GM21619 (cell line): Measurements from ENCODE around the gene SCNN1B.
"Not testable (repeated sequence)": the region's sequence is repeated elsewhere in the genome, so short reads cannot be mapped to it uniquely, and the experiment has no call there.

Source experiments
- ATAC-seq: cut with Tn5 transposase; IDR thresholded peaks from one replicate; pipeline ENCODE4 v1.9.1; 2021; ENCODE audit not compliant: unreplicated experiment

SCNN1B gene

DNA sequence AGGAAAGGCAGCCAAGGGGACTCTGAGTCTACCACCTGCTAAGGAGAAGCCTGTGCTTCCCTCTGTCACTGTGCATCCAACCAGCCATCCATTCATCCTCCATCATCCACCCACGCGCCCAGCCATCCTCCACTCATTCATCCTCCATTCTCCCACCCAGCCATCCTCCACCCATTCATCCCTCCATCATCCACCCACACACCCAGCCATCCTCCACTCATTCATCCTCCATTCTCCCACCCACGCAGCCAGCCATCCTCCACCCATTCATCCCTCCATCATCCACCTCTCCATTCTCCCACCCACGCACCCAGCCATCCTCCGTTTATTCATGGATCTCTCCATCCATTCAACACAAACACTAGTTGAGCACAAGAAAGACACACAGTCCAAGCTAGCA lies 76.8 kb downstream of the SCNN1B start:
- no peak for ATAC-seq

DNA sequence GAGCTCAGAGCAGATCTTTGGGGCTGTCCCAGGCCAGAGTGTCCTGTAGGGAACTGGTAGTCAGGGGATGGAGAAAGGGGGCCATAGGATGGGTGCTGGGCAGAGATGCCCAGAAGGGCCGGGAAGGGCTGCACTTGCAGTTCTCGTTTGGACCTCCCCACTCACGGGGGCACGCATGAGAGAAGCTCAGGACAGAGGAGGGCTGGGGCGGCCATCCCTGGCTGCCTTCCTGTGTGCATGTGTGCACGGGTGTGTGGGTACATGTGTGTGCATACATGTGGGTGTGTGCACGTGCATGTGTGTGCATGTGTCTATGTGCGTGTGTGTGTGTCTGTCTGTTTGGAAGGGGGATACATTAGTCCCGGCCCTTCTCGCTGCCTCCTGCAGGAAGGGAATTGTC lies 77.6 kb downstream of the SCNN1B start:
- no peak for ATAC-seq

DNA sequence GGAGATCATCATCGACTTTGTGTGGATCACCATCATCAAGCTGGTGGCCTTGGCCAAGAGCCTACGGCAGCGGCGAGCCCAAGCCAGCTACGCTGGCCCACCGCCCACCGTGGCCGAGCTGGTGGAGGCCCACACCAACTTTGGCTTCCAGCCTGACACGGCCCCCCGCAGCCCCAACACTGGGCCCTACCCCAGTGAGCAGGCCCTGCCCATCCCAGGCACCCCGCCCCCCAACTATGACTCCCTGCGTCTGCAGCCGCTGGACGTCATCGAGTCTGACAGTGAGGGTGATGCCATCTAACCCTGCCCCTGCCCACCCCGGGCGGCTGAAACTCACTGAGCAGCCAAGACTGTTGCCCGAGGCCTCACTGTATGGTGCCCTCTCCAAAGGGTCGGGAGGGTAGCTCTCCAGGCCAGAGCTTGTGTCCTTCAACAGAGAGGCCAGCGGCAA lies 78.4 kb downstream of the SCNN1B start:
- ATAC-seq: no peak

DNA sequence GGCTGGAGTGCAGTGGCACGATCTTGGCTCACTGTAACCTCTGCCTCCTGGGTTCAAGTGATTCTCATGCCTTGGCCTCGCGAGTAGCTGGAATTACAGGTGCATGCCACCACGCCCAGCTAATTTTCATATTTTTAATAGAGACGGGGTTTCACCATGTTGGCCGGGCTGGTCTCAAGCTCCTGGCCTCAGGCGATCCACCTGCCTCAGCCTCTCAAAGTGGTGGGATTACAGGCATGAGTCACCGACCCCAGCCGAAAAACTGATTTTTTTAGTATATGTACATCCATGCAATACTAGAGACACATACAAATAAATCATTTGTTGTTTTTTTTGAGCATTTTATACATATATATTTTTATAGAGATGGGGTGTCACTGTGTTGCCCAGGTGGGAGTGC lies 79.6 kb downstream of the SCNN1B start:
- not testable (repeated sequence) for ATAC-seq

DNA sequence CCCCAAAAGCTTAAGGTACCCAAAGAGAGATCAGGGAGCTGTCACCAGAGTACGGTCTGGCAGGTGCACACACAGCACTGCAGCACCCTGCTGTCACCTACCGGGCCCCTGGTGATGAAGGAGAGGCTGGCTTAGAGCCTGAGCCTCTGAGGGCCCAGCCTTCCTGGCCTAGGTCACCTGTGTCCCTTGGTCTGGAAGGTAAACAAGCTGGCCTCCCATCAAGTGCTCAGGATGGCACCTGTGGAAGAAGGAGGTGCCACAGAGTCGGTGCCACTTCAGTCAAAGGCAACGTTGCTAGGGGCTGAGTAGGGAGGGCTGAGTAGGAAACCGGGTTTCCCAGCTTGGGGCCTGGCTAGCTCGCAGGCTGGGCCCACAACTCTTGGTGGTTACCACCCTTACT lies 80.2 kb downstream of the SCNN1B start:
- ATAC-seq: no peak

DNA sequence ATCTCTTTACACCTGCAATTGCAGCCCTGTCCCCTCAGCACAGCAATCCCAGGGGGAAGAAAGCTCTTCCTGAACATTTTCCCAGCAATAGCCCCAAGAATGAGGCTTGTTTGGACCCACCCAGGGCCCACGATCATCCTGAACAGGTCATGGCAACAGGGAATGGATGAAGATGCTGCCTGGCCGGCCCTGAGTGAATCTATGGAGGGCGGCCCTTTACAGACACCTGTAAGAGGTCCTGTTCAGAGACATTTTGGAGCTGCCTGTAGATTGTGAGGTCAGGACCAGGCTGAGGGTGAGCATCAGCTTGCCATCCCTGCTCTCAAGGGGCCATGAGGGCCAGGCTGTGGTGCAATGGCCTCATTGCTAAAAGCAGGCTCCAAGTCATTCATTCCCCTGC lies 81.8 kb downstream of the SCNN1B start:
- no peak for ATAC-seq

DNA sequence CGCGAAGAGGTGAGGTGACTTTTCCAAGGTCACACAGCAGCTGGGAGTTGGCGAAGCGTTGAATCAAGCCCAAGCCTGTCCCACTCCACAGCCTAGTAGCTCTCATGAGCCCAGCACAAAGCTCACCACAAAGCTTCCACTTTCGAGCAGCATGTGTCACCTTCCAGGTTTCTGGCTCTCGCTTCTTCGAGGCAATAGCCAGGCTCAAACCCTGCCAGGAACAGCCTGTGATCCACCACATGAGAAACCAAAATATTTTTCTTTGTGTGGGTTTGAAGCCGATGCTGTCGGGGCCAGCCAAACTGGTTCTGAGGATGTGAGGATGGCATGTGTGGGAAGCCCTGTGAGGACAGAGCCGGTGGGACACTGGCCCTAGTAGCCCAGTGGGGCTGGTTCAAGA lies 82.8 kb downstream of the SCNN1B start:
- no peak for ATAC-seq

DNA sequence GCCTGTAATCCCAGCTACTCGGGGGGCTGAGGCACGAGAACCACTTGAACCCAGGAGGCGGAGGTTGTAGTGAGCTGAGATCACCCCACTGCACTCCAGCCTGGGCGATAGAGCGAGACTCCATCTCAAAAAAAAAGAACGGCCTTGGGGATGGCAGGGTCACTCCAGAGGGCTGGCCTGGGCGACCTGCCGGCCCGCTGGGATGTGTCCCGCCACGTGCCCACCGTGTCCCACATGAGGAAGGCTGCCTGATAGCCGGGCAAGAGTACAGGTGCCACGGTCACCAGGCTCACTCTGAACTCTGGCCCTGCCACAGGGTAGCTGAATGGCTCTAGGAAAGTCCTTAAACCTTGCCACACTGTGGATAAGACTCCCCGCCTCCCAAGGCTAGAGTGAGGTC lies 83.3 kb downstream of the SCNN1B start:
- no peak for ATAC-seq

DNA sequence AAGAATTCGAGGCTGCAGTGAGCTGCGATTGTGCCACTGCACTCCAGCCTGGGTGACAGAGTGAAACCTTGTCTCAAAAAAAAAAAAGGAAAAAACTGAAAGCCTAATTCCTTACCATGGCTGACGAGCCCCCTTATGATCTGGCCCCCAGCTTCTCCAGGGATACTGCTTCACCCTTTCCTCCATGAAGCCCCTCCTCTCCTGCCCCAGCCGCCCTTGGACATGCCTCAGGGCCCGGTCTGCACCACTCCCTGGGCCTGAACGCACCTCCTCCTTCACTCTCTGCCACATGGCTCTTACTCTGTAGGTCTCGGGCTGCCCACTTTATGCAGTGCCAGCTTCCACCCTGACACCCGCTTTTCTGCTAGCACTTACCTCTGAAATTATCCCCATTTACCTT lies 85.6 kb downstream of the SCNN1B start:
- no peak for ATAC-seq

DNA sequence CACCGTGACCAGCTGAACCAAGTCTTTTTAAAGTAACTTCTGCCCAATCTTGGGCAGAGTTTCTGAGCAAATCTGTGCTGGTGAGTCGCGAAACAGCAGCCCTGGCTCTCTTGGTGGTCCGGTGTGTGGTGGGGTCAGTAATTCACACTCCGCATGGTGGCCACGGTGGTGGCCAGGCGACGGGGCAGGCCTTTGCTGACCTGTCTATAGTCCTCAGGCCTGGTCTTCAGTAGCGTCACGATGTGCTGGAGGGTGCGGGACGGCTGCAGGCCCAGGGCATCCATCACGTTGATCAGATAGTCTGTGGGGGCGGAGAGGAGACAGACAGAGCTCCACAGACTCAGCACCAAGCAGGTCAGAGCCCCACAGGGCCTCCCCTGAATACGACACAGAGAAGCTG lies 86.7 kb downstream of the SCNN1B start:
- ATAC-seq: no peak

DNA sequence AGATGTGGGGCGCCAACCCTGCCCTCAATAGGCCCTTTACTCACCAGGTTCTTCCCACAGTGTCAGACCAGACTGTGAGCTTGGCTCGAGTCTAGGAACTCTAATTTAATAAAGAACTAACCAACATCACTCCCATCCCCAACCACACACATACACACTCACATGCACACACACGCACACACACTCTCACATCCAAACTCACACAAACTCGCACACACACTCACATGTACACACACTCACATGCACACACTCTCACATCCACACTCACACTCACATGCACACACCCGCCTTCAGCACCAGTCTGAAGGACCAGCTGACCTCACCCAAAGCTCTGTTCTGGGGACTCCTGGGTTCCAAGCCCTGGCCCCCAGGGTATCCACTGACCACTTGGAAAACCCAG lies 87.1 kb downstream of the SCNN1B start:
- no peak for ATAC-seq

DNA sequence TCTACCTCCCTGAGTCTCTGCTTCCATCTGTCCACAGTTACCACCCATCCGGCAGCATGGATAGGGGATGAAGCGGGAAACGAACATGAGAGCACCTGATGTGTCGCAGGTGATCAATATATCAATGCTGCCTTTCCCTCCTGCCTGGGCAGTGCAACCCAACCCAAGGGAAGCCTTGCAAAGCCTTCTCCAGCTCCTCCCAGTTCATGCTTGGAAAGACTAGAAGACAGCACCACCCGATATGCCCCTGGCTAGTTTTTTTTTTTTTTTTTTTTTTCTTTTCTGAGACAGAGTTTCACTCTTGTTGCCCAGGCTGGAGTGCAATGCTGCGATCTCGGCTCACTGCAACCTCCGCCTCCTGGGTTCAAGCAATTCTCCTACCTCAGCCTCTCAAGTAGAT lies 87.8 kb downstream of the SCNN1B start:
- not testable (repeated sequence) for ATAC-seq

DNA sequence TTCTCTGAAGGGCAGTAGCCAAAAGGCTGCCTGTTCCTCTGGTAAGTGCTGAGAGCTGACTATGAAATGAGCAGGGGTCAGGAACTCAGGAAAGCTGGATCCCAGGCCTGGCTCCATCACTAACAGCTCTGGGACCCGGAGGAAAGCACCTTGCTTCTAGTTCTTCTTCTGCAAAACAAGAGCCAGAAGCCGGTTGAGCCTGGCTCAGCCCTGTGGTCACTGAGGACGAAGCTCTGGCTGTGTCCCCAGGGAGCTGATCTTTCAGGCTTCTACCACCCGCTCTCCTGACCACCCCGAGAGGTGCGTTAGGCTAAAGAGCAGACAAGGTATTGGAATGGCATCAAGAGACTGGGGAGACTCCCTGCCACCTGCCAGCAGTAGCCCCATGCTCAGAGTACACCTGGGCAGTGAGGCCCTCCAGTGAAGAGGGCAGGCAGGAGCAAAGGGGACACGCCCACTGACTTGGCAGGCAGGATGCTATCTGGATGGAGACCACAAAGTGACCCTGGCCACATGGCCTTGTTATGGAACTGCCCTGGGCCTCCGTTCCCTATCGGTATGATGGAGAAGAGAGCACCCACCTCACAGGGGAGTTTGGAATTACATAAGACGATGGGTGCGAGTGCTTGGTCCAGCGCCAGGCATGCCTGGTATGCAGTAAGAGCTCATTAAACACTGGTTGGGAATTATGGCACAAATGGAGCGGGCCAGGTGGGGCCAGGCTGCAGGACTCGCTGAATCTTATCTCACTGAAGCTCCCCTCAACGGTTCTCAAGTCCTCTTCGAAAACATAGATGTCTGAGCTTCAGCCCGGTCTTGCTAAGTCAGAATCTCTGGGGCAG lies 89.5 kb downstream of the SCNN1B start:
- no peak for ATAC-seq

DNA sequence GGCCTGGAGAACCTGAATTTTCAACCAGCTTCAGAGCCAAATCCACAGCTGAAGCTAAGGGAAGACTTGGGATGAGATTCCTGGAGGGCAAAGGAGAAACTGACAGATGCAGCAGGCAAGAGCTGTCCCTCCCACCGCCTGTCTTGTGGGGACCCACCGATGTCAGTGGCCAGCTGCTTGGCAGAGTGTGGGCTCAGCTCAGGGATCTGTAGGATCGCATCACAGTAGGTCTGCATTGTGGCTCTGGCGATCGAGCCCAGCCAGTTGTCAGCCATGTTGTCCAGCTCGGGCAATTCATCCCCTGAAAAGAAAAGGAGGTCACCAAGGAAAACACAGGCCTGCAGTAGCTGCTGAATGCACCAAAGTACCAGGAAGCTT lies 90.1 kb downstream of the SCNN1B start:
- ATAC-seq: no peak

DNA sequence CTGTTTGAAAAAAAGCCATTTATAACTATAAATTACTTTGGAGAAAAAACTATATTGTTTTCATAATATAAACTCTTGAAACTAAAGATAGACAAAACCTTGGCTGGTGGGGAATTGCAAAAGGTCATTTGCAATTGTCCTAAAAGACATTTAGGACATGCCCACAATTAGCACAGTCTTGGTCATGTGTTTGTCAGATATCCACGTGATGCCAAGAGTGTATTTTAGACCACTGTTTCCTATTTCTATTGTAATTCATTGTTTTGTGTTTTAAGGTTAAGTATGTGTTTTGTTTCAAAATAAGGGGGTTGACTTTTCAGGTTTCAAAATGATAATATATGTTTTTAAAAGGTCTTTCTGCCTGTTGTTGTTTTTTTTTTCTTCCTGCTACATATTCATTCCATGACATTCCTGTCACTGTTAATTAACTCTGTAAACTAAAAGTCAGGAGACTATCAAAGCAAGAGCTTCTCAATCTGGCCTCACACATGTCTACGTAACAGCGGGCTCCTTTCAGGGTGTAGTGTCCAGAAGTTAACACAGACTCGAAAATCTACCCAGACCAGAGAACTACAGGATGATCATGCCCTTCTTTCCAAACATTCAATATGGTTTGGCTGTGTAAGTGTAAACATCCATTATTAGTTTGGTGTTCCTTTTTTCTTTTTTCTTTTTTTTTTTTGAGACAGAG lies 92.2 kb downstream of the SCNN1B start:
- ATAC-seq: no peak

DNA sequence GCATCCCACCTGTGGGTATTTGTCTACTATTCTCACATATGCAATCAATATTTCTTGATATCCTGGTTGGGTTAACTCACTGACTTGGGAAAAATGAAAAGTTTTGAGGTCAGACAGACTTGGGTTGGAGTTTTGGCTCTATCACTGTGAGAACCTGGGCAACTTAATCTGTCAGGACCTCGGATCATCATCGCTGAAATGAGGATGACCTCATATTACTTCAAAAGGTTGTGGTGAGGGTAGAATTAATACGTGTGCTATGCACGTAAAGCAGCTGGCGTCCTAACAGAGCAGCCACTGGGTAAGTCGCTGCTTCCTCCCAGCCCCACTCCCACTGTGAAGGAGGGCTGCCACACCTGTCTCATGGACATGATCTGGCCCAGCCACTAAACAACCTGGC lies 93.6 kb downstream of the SCNN1B start:
- no peak for ATAC-seq

DNA sequence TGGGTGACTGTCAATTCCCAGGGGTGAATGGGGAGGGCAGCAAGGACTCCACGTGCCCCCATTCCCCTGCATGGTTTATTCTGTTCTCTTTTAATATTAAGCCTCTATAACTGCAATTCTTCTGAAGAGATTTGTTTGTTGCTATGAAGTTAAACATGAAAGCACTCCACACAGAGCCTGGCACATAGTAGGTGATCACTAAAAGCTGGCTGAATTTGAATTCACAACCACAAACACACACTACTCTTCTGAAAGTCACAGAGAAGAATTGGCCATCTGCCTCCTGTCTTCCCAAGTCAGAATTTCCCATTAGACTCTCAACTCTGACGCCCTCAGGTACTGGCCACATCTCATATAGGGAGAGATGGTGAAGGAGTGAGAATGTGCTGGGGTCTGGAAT lies 95.4 kb downstream of the SCNN1B start:
- ATAC-seq: no peak

DNA sequence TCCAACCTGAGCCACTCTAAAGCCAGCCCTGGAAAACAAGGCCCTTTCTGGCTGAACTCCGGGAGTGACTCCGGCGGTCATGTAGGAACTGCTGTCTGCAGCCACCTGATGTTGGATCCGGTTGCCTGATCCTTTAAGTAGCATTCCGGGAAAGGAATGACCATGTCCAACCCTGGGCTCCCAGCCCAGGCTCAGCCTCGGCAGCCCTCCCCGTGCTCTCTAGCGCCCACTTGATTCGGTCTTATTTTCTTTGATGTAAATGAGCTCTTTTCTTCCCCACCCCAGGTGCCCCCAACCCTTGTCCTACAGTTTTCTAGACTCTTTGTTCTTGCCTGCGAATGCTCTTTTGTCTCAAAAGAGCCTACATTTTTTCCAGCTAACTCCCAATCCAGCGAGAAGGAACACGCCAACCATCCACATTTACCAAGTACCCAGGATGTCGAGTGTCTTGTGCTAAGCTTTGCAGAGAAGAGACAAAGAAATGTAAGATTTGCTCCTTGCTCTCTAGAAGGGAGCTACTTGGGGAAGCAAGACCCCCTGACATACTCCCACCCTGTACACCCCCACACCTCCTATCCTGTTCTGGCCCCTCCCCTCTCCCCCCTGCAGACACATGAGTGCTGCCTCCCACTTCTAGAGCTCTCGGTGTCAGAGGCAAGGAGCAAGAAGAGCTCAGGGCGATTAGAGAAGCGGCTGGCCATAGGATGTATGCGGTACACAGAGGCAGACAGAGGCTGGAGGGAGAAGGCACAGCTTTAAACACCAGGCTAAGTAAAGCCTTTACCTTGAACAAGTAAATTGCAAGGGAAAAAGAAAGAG lies 97.1 kb downstream of the SCNN1B start:
- no peak for ATAC-seq

DNA sequence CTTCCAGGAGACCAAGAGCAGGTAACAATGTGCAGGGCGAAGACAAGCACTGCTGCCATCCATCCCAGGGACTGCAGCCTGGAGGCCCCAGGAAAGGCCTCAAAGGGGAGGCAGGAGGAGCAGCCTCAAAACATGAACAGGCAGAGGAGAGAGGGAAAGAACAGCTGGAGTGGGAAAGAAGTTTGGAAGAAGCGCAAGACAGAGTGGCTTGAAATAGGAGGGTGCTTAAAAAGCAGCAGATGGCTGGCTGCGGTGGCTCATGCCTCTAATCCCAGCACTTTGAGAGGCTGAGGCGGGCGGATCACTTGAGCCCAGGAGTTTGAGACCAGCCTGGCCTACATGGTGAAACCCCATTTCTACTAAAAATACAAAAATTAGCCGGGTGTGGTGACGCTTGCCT lies 98.3 kb downstream of the SCNN1B start:
- not testable (repeated sequence) for ATAC-seq

DNA sequence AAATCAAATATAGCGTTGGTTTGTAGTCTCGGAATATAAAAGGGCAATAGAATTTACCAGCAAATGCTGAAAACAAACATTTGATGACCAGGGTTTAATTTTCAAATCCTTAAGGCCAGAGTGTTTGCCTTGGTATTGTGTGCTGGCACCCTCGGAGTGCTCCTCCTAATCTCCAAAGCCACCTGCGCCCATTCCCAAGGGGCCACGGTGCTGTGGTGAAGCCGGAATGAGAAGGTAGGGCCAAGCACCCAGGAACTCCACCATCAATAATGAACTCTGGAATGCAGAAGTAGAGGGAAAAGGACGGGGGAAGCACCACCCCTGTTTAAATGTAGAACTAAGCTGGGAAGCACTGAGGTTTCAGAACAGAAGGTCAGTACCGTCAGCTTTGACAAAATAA lies 99.0 kb downstream of the SCNN1B start:
- no peak for ATAC-seq

DNA sequence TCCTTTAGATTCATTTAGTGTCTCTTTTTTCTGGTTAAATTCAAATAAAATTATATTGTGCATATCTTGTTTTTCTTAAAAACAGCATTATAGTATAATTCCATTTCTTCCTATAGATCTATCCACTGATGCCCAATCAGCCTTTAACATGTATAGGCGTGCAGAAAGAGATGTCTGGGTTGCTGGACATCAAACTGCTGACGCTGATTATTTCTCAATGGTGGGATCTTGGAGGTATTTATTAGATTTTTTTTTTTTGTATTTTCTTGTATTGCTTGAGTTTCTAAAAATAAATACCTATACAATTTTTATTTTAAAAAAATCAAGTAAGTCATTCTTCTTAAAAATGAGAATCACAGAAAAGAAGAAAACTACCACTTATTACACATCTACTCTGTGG lies 100.0 kb downstream of the SCNN1B start:
- no peak for ATAC-seq

DNA sequence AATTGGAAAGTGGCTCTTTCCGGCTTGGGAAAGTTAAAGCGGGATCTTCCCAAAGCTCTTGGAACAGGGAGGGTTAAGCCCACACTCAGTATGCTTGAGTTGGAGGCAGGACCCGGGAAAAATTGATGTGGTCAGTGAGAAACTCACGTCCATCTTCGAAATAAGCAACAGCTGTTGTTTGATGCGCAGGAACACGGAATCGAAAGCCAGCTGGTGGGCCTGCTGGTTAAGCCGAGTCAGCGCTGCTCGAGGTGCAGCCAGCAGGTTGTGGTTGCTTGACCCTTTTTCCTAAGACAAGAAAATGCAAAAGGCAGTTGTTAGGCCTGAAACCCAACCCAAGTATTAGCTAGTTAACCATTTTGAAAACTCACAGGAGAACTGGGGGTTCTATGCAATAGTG lies 101.4 kb downstream of the SCNN1B start:
- no peak for ATAC-seq
